ENCODE measurements around the gene TMCC2. TPM values are rescaled to one million over a fixed set of nuclear protein-coding genes. Genes with fewer than 3 reads are reported as not detected.

The TMCC2 gene
- total RNA-seq, 2 experiments from 2014 or later: 11.4 to 11.8 TPM

Other genes with a start within 250 kb of the TMCC2 start
- gene CNTN2, start 184.7 kb upstream of the TMCC2 start, total RNA-seq: not detected
- gene TMEM81, start 143.5 kb upstream of the TMCC2 start, total RNA-seq: 1 to 10 TPM; 2.6 to 3.4 TPM
- gene RBBP5, start 106.0 kb upstream of the TMCC2 start, total RNA-seq: 10 to 100 TPM; 25.9 to 27.1 TPM
- gene DSTYK, start 16.2 kb upstream of the TMCC2 start, total RNA-seq: 10 to 100 TPM; 18.0 to 18.1 TPM
- gene NUAK2, start 93.8 kb downstream of the TMCC2 start, total RNA-seq: 1 to 10 TPM; 1.3 to 1.6 TPM
- gene KLHDC8A, start 129.0 kb downstream of the TMCC2 start, total RNA-seq: not detected
- gene LEMD1, start 194.1 kb downstream of the TMCC2 start, total RNA-seq: under 1 TPM in 1 of 2 experiments, not detected in 1; 0.57 TPM
- gene BLACAT1, start 228.1 kb downstream of the TMCC2 start, total RNA-seq: under 1 TPM; 0.06 to 0.15 TPM

Measured in activated CD8-positive, alpha-beta memory T cell treated with anti-CD3 and anti-CD28 coated beads for 36 hours (primary cell).